ENCODE measurements around the gene MERTK. TPM values are rescaled to one million over a fixed set of nuclear protein-coding genes. Genes with fewer than 3 reads are reported as not detected.

The MERTK gene
- total and polyA plus RNA-seq, 2 of the 8 experiments (the other 6 are each of a cell fraction or from before 2014, with no cell fraction given) = 6.5 to 7.0 TPM

GRCh38 chr2:112061299-112061698 lies 162.9 kb downstream of the MERTK start (continued):
- TF ChIP-seq ATF2 (IDR thresholded peaks at IDR 0.05; ENCODE audit: low read length) (no peak), NRF1 (IDR thresholded peaks at IDR 0.05; ENCODE audit: low read depth, low read length) (no peak), CEBPB (IDR thresholded peaks at IDR 0.05; ENCODE audit: low read depth, low read length) (no peak), SP2 (IDR thresholded peaks at IDR 0.05; ENCODE audit: low read length) (no peak), POLR2A (IDR thresholded peaks at IDR 0.05; ENCODE audit: control extremely low read depth in 1 of 2, low read depth in 2 of 2, low read length in 2 of 2) (no peak)

Data from H1 (cell line).